HG03135 (cell line): ENCODE results near the gene SLC6A11.

Experiments used
- ATAC-seq: cut with Tn5 transposase; IDR thresholded peaks from one replicate; pipeline ENCODE4 v1.9.1; 2021; ENCODE audit warnings: mild to moderate bottlenecking, moderate library complexity; ENCODE audit not compliant: unreplicated experiment

SLC6A11 gene

DNA sequence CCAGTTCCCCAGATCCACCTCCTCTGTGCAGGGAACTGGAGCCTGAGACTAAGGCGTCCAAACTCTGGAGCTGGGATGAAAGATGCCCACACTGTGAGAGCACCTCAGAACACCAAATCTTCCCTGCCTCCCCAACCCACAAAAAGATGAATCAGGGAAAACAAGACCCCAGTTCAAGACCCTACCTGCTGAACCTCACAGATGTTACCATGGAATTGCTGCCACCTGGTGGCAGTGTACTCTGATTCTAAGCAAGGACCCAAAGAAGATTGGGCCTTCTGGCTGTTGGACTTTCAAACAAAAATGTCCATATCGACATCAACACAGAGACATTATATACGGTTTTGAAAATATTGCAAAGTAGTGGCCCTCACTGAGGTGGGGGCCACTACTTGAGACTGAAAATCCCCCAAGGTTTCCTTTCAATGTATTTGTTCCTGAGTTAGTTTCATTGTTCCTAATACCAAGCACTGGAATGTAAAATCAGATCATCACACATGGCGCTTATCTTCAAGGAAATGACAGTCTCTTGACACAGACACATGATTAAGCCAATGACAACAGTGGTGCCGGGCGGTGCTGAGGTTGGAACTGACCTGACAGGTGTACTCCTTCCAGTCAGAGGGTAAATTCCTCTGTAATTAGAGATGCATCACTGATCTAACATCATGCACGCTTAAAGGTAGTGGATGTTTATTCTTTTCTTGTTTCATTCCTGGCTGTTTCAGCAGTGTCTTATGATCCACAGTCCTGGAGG, 67.6 kb downstream of the SLC6A11 start:
- no peak for ATAC-seq

DNA sequence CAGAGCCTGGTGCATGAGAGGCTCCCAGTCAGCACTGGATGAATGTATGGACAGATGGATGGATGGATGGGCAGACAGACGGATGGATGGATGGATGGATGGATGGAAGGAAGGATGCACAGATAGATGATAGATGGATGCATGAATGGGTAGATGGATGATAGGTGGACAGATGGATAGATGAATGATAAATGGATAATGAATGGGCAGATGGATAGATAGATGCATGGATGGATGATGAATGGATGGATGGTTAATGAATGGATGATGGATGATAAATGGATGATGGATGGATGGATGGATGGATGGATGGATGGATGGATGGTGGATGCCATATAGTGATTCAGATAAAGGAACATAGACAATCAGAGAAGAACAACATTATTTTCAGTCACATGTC, 71.0 kb downstream of the SLC6A11 start:
- ATAC-seq = no peak

DNA sequence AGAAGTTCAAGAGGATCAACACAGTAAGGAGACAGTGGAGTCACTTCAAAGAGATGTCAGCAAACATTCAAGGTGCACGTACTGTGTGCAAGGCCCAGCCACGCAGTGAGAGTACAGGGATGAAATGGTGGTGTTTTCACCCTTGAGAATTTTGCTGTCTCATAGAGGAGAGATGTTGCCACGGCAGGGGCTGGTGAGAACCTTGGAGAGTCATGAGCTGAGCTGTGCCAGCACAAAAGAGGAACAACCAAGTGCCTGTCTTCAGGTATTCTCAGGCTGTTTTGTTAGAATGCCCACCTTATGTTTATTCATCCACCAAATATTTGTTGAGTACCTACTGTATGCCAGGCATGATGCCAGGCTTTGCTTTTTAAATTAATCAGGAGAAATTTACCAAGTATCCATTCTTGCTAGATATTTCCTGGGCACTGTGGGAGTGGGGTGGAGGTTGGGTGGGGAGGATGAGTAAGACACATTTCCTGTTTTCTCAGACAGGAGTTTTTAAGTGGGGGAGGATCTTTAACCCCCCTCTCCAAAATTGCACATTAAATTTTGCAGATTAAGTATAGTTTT, 72.6 kb downstream of the SLC6A11 start:
- no peak for ATAC-seq

DNA sequence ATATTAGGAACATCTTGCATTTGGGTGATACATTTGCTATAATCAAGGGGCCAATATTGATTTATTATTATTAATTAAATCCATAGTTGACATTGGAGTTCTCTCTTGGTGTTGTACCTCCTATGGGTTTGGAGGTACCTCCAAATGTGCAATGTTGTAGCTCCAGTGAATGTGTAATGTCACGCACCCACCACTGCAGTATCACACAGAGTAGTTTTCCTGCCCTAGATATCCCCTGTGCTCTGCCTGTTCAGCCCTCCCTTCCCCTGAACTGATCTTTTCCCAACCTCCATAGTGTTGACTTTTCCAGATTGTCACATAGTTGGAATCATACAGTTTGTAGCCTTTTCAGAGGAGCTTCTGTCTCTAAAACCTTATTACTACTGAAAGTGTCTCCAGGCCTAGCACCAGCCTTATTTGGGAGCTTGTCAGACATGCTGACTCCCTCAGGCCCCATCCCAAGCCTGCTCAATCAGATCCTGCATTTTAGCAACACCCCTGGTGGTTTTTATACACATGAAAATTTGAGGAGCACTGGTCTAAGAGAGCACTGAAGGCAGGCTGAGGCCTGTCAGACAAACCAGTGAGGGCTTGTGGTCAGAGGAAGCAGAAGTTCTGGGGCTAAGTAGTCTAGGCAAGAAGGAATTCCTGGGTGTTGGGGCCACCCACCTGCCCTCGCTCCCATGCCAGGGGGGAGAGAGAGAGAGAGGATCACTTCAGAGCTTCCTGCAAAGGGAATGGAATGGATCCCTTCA, 73.4 kb downstream of the SLC6A11 start:
- ATAC-seq = no peak

DNA sequence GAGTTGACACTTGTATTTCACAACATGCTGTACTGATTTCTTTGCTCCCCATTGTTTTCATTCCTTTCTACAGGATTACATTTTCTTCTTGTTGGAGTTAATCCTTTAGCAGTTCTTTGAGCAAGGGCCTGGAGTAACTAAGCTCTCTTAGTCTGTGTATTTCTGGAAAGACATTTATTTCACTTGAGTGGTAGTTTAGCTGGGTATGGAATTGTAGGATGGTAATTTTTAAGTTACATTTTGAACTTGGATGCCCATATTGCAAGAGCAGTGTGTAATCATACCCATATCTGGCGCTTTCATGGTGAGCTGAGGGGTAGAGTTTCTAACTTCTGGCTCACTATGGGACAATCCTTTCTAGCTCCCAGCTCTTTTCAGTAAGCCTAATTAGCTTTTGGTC, 74.6 kb downstream of the SLC6A11 start:
- ATAC-seq = no peak

DNA sequence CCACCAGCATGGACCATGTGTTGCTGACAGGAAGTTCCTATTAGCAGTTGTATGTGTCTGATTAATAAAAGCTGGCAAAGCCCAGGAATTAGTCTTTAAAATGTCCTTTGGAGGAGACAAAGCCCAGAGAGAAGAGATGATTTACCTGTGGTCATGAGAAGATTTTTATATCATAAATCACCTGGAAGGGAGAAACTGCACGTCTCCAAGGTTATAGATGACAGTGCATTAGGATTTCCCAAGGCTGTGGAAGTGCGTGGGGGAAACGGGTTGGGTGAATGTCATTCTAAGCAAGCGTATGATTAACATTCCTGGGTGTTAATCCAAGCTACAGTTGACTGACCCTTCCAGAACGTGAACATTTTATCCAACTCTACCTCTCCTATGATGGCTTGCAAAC, 76.6 kb downstream of the SLC6A11 start:
- ATAC-seq = no peak

DNA sequence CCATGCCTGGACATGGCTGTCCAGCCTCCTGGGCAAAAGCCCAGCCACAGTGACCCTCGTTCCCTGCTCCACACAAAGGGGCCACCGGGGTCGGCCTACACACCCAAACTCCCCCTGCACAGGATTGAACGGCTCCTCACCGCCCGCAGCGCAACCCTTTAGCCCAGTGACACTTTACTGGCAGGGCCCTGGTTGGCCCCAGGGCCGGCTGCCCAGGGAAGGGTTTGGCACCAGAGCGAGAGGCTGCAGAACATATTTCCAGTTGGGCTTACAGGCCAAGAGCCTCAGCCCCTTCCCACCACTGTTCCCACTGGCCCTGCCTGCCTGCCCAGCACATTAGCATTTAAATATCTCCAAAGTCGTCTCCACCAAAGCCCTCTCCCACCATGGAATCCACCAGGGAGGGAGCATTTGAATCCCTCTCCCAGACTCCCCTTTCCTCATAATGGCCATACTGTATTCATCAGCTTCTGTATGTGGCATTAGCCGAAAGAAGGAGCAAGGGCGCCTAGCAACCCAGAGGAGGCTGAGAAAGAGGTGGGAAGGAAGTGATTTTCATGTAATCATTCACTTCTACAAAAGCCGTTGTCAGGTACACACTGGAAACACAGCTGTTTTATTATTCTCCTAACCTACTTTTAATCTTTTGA, 85.4 kb downstream of the SLC6A11 start:
- no peak for ATAC-seq

DNA sequence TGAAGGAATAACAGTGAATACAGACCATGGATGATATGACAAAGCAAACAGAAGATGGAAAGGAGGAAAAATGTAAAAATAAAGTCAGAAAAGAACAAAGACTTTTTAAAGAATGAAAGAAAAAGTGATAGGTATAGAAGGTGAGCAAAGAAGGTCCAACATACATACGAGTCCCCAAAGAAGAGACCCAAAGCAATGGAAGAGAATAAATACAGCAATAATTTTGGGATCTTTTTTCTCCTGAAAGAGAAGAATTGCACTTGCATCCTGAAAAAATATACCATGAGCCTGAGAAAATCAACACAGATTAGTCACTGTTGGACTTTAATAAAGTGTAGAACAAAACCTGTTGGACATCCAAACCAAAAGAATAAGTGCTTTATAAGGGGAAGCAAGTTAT, 91.2 kb downstream of the SLC6A11 start:
- ATAC-seq = no peak

DNA sequence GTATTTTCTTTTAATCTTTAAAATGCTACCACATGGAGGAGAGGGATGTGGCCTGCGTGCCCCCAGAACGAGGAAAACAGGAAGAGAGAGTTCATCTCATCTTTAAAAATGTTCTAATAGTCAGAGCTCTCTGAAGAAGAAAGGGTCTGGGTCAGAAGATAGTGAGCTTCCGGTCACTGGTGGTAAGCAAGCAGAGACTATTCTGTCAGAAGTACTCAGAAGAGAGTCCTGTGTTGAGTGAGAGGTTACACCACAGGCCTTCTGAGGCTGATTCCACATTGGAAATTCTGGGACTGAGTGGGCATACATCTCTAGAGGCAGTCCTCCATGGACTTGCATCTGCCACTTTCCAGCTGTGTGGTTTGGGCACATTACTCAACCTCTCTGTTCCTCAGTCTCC, 94.3 kb downstream of the SLC6A11 start:
- ATAC-seq = no peak

DNA sequence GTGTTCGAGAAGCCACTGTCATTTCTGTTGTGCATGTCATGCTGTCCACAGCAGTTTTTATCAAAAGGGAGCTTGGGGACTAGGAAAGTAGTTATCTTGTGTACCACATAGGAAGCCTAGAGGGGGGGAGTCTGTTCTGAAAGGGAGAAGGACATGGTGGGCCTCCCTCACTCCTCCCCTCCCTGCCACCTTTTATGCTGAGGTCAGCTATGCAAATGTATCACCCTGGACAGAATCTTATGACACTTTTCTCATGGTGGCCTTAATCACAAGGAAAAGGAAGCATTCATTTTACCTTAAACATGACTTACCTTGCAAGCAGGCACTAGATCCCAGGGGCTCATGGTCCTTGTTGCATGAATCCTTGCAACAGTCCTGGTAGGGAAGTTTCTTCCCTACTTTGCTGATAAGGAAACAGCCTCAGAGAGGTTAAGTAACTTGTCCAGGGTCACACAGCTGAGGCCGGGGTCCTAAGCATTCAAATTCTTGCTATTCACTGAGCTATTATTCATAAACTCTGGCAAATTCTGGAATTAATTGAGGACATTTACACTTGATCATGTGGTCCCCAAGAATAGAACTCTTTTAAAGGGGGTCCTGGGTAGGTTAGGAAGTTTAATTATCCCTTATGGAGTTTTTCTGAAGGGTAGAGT, 95.4 kb downstream of the SLC6A11 start:
- ATAC-seq = no peak

DNA sequence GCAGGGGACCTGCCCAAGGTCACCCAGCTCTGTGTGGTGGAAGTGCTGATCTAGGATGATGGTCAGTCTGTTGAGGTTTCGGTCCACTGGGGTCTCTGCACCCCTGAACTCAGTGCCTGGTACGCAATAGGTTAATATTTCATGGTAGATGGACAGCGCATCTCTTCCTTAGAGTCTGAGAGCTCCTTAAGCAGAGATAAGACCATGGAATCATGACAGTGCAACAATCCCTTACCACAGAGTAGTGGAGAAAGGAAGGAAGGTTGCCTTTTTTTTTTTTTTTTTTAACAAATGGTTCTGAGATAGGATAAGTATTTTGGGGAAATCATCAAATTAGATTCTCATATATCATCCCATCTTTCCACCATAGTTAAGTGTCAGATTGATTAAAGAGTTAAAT, 96.8 kb downstream of the SLC6A11 start:
- no peak for ATAC-seq

DNA sequence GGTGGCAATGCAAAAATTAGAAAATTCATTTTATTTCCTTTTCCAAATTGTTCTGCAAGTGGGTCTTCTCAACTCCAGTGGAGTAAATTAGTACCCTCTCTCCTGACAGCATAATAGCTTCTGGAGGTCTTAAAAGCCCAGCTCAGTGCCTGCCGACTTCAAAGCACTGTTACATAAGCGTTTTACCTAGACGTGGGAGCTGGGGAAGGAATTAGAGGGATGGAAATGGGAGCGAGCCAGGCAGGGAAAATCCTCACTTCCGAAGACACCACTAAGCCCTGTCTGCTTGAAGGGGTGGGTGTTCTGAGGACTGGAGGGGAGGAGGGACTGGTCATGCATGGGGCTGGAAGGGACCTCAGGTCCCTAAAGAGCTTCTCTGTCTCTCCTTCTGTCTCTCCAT, 99.3 kb downstream of the SLC6A11 start:
- no peak for ATAC-seq

DNA sequence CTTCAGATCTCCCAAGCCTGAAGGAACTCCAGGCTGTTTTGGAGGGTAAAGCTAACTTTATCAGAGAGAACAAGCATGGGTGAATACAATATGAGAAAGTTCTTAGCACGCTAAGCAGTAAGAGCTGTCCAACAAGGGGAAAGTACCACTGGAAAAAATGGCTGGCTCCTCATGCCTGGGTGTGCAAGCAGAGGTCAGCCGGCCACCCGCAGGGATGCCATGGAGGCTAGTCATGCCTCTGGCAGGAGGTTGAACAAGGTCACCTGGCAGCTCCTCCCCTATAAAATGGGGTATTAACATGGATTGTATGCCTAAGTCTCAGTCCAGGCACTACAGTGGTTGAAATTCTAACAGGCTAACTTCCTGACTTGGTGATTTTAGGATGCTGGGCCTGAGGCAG, 101.1 kb downstream of the SLC6A11 start:
- ATAC-seq = no peak

DNA sequence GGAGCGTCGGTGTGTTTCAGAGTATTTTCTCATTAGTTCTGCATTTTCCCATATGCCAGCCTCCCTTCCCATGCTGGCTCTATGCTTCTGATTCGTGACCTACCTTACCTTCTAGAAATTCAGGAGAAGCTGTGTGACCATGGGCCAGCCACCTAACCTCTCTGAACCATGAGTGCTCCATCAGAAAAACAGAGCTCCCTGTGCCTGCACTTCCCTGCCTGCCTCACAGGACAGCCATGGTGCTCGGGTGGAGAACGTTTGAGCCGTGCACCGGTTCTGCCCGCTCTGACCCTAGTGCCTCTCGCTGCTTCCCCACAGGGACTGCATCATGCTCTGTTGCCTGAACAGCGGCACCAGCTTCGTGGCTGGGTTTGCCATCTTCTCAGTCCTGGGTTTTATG, 102.0 kb downstream of the SLC6A11 start:
- no peak for ATAC-seq

DNA sequence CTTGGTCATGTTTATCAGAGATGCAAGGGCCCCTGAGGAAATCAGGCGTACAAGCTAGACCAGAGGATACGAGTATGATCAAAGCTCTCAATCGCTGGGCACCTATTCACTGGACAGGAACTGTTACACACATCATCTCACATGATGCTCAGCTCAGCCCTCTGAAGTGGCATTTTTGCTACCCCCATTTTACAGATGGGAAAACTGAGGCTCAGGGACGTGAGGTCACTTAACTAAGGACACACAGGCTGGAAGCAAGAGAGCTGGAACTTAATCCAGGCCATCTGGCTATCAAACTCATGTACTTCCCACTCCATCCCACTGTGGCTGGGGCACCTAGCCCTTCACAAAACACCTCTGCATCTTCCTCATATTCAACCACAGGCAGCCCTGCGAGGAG, 103.6 kb downstream of the SLC6A11 start:
- no peak for ATAC-seq

DNA sequence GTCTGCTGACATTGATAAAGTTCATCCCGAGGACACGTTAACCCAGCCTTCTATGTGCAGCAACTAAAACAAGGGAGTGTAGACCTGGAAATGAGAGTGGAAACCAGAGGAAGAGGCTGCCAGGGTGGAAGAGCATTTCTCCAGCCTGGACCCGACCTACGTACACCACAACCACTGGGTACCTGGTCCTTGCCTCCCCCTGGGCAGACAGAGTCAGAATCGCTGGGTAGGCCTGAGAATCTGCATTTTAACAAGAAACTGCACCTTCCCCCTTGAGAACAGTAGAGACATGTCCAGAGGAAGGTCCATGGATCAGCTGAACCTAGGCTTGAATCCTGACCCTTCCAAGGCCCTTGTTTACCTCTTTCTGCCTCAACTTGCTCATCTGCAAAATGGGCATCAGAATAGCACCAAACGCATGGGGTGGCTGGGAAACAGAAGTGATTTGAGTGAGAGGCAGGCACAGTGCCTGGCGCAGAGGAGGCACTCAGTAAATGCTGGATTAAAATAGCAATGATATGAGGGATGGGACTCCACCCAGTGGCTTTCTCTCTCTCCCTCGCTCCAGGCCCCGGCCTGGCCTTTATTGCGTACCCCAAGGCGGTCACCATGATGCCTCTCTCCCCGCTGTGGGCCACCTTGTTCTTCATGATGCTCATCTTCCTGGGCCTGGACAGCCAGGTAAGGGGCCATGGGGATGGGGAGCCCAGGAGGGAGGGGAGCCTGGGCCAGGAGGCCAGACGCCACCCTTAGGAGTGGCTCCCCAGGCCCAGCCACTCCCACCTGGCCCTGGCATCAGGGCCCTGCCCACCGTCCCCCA, 109.6 kb downstream of the SLC6A11 start:
- ATAC-seq = no peak

DNA sequence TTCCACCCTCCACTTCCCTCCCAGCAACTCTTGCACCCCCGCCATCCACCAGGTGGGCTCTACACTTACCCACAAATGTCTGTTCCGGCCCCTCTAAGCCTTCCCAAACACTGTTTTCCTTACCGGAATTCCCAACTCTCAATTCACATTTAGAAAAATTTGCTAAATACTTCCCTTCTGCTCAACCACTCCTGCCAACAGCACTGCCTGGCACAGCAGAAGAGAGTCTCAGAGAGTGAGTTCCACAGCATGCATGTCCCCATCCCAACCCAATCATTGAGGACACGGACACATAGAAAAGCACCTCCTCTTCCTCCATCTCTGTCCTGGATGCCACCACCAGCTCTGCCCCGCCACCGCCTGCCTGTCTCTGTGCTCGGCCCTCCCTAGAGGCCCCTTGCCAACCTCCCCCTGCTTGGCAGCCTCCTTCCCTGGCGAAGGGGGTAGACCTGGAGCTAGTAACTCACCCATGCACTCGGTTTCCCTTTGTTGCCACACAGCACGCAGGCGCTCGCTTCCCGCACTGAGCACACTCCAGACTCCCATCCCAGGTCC, 110.3 kb downstream of the SLC6A11 start:
- no peak for ATAC-seq

DNA sequence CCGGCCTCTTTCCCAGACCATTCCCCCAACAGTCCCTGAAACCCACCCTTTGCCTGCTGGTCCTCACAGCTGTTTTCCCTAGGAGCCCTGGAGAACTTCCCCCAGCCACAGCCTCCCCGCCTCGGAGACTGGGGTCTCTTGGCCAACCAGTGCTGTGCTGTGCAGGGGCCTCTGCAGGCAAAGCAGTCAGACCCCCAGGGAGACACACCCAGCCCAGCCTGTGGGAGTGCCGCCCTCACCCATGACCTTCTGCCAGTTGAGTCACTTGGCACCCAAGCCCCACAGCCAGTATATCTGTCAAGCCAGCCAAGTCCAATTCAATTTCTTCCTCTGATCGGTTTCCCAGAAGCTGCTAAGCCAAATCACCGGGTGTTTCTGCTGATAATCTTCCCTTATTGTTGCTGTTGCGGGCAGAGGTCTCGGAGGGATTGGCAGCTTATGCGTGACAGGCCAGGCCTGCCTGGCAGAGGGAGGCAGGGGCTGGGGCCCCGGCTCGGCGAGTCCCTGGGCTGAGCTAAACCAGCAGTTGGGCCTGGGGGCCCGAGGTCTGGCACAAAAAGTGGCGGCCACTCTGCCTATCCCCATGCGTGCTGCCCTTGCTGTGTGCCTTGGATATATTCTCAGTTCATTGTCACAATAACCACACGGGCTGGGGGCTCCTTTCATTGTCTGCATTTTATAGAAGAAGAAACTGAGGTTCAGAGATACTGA, 110.9 kb downstream of the SLC6A11 start:
- no peak for ATAC-seq

DNA sequence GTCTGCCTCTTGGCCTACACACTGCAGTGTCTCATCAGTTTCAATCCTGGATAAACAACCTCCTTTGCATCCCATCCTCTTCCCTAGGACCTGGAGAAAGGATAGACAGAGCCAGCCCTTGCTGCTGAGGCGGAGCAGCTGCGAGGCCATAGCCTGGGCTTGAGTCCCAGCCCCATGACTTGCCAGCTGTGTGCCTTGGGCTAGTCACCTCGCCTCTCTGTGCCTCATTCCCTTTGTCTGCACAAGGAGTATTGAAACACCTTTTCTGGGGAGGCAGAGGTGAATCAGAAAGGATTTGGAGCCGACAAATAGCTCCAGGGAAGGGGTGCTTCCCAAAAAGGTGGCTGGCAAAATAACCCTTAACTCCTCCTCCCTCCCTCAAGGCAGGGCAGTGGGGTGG, 111.5 kb downstream of the SLC6A11 start:
- ATAC-seq = no peak
